Mesothelial cell of epicardium (in vitro differentiated cells): ENCODE results near the gene PSME1. TPM values are rescaled to one million over a fixed set of nuclear protein-coding genes. Genes with fewer than 3 reads are reported as not detected.

Source experiments
- DNase-seq, 2 experiments: peaks; one replicate each; pipeline ENCODE4 v3.0.0; 2021; ENCODE audit warnings: low spot score in 2 of 2; ENCODE audit not compliant: unreplicated experiment in 2 of 2
- H3K27ac Mint-ChIP-seq: 2 replicates; pipeline ENCODE4 v1.8.0; 2021; ENCODE audit warnings: mixed read lengths
- H3K27me3 Mint-ChIP-seq: 2 replicates; pipeline ENCODE4 v1.8.0; 2021; ENCODE audit warnings: low read depth, mixed read lengths
- H3K36me3 Mint-ChIP-seq: 2 replicates; pipeline ENCODE4 v1.8.0; 2021; ENCODE audit warnings: mixed read lengths
- H3K4me1 Mint-ChIP-seq: 2 replicates; pipeline ENCODE4 v1.8.0; 2021; ENCODE audit warnings: mixed read lengths
- H3K4me3 Mint-ChIP-seq: 2 replicates; pipeline ENCODE4 v1.8.0; 2021; ENCODE audit warnings: mild to moderate bottlenecking, moderate library complexity, mixed read lengths
- H3K9me3 Mint-ChIP-seq: 2 replicates; pipeline ENCODE4 v1.8.0; 2021; ENCODE audit warnings: mixed read lengths
- total RNA-seq: library from RNA; stranded (reverse); gene quantifications from 3 replicates; pipeline ENCODE4 v1.2.1, GENCODE V29; 2021
- TF ChIP-seq, protein P1 (sequence below): fragments of 200-600 bp; sonication (generic); IDR thresholded peaks from one replicate; pipeline ENCODE4 v1.5.0; 2021; ENCODE audit warnings: antibody characterized with exemption; ENCODE audit not compliant: unreplicated experiment

Gene PSME1
- total RNA-seq, 1 donor from 2014 or later: 148 TPM

GRCh38 chr14:24110523-24110922 lies 25.5 kb upstream of the PSME1 start:
- Mint-ChIP-seq H3K4me1 (peaks cover 8% of the 10 kb centered on the region), H3K27me3 (peaks cover 2% of the 10 kb centered on the region), H3K4me3 (no peak overlapping the region), H3K36me3 (no peaks in the 10 kb centered on the region), H3K9me3 (no peaks in the 10 kb centered on the region), H3K27ac (no peak overlapping the region)
- DNase-seq: no peak
- TF ChIP-seq, protein P1, sequence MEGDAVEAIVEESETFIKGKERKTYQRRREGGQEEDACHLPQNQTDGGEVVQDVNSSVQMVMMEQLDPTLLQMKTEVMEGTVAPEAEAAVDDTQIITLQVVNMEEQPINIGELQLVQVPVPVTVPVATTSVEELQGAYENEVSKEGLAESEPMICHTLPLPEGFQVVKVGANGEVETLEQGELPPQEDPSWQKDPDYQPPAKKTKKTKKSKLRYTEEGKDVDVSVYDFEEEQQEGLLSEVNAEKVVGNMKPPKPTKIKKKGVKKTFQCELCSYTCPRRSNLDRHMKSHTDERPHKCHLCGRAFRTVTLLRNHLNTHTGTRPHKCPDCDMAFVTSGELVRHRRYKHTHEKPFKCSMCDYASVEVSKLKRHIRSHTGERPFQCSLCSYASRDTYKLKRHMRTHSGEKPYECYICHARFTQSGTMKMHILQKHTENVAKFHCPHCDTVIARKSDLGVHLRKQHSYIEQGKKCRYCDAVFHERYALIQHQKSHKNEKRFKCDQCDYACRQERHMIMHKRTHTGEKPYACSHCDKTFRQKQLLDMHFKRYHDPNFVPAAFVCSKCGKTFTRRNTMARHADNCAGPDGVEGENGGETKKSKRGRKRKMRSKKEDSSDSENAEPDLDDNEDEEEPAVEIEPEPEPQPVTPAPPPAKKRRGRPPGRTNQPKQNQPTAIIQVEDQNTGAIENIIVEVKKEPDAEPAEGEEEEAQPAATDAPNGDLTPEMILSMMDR: no peak

DNA sequence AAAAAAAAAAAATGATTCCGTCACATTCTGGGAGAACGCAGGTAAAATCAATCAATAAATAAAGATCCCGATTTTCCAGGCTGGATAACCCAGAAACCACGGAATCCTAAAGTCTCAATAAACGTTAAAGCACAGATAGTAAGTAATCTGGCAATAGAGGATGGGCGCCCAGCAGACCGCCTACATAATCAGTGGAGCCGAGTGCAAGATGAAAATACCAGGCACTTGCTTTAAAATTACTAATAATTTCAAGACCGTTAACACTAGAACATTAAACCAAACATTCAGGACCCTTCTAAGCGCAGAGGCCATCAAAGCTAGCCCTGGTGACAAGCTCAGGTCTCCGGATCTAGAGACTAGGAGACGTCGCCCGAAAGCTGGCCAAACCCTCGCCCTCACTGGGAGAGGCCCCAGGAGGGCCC lies 22.6 kb upstream of the PSME1 start:
- DNase-seq: no peak
- no peaks in the 10 kb centered on the region for H3K36me3 Mint-ChIP-seq
- no peaks in the 10 kb centered on the region for H3K9me3 Mint-ChIP-seq
- H3K27ac Mint-ChIP-seq: peak overlapping the region; percentile 99
- H3K4me1 Mint-ChIP-seq: peaks cover 22% of the 10 kb centered on the region
- TF ChIP-seq, protein P1: no peak
- H3K27me3 Mint-ChIP-seq: peaks cover 2% of the 10 kb centered on the region
- peak overlapping the region; percentile 90 for H3K4me3 Mint-ChIP-seq

DNA sequence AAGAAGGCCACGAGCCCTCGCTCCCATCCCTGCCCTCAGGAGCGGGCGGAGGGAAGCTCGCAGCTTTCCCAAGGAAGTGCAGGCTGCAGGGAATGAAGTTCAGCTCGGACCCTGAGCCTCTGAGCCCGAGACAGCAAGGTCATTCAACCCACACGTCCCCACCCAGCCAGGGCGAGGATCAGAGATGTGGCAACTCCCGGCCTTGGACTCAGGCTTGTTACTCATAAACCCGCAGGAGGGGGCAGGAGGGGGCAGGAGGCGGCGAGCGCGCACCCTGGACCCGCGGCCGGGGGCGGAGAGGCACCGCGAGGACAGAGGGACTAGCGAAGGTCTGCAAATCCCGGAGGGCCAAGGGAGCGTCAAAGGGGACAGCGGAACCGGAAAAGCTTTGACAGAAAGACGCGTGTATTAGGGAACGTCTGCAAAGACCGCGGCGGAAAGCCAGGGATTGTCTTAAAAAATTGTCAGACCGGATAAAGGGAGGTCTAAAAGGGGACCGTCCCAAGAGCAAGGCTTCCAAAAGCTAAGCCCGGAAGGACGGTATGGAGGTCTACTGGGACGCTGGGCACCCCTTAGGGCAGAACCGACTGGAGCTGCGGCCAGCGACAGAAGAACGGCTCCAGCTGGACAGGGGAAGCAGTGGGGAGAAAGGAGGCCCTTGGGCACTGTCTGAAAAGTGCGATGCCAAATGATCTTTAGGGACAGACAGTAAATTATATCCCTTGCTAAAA lies 22.0 kb upstream of the PSME1 start:
- Mint-ChIP-seq H3K27ac (peak overlapping the region; percentile 99), H3K4me1 (peaks cover 21% of the 10 kb centered on the region), H3K4me3 (peak overlapping the region; percentile 90), H3K9me3 (no peaks in the 10 kb centered on the region), H3K36me3 (peaks cover 6% of the 10 kb centered on the region), H3K27me3 (peaks cover 2% of the 10 kb centered on the region)
- DNase-seq: peak; percentile 44 to 66
- TF ChIP-seq, protein P1: no peak

- peak; percentile 96 to 99 for DNase-seq
- H3K4me3 Mint-ChIP-seq: peak within 1 kb of the TSS; percentile 90
- no peaks in the 10 kb centered on the region for H3K9me3 Mint-ChIP-seq
- peaks cover 12% of the 10 kb centered on the region for H3K36me3 Mint-ChIP-seq
- TF ChIP-seq, protein P1: no peak
- peak within 1 kb of the TSS; percentile 99 for H3K27ac Mint-ChIP-seq
- peaks cover 20% of the 10 kb centered on the region for H3K4me1 Mint-ChIP-seq
- peaks cover 2% of the 10 kb centered on the region for H3K27me3 Mint-ChIP-seq
These were observed 21.2 kb upstream of the PSME1 start, which contains the start of the genes DCAF11 and NRL for GRCh38 chr14:24114532-24115421. Gene DCAF11, plus strand, starts transcription at chr14:24114777. Its CDS starts 818 bp downstream, at chr14:24115595. Gene NRL, minus strand, starts transcription at chr14:24114949. Its CDS starts 32,101 bp downstream, at chr14:24082848.

DNA sequence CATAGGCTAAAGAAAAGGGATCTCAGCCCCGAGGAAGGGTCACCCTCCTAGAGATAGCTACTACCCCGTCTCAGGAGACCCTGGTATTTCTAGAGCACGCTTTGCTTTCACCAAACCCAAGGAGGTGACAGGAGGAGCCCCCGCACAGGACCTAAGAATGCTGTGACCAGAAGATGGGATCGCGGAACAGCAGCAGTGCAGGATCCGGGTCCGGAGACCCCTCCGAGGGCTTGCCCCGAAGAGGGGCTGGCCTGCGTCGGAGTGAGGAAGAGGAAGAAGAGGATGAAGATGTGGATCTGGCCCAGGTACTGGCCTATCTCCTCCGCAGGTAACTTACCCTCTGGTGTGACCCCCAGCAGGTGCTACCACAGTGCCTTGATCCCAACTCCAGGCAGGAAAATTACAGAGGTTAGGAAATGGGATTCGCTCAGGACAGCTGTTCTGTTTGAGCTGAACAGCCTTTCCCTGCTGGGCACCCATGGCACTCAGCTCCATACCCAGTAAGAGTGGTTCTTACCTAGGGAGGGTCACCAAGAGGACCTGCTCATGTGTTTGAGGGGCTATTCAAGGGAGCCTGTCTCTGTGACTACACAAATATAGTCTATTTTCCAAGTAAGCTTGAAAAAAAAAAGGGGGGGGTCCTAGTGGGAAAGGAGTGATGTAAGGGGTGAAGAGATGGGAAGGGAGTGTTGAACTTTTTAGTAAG lies 20.4 kb upstream of the PSME1 start:
- peak overlapping the region; percentile 99 for H3K27ac Mint-ChIP-seq
- peak overlapping the region; percentile 90 for H3K4me3 Mint-ChIP-seq
- H3K27me3 Mint-ChIP-seq: peaks cover 2% of the 10 kb centered on the region
- H3K36me3 Mint-ChIP-seq: peaks cover 14% of the 10 kb centered on the region
- no peak for DNase-seq
- H3K9me3 Mint-ChIP-seq: no peaks in the 10 kb centered on the region
- TF ChIP-seq, protein P1: no peak
- peaks cover 20% of the 10 kb centered on the region for H3K4me1 Mint-ChIP-seq
